Stomach (tissue), 4 donors: ENCODE results near the gene ARRDC4.

Experiments
- CTCF ChIP-seq, 7 experiments: fragments of 450-650 bp in 4 of 7; fragments of 200-600 bp in 3 of 7; sonication (generic) in 3 of 7; IDR thresholded peaks; one replicate each; pipeline ENCODE4 v1.5.1; 2016 to 2019; ENCODE audit warnings: antibody characterized with exemption in 7 of 7, control low read depth in 2 of 7, mild to moderate bottlenecking in 1 of 7
- POLR2A ChIP-seq, 4 donors: fragments of 450-650 bp; IDR thresholded peaks; one replicate each; pipeline ENCODE4 v1.6.1; 2016; ENCODE audit warnings: antibody characterized with exemption in 4 of 4, control low read depth in 2 of 4, mild to moderate bottlenecking in 1 of 4, moderate library complexity in 1 of 4
- POLR2AphosphoS5 ChIP-seq, 3 donors: sonication (generic); formaldehyde crosslinking; IDR thresholded peaks; one replicate each; pipeline ENCODE4 v1.6.1; 2016; ENCODE audit warnings: antibody characterized with exemption in 3 of 3

GRCh38 chr15:97915261-97915660 lies 45.2 kb upstream of the ARRDC4 start:
- TF ChIP-seq CTCF (IDR thresholded peaks at IDR 0.05) (no peak), POLR2A (IDR thresholded peaks at IDR 0.05) (no peak), POLR2AphosphoS5 (IDR thresholded peaks at IDR 0.05) (no peak)
